Caco-2 (cell line): ENCODE results near the gene SLC11A1. TPM values are rescaled to one million over a fixed set of nuclear protein-coding genes. Genes with fewer than 3 reads are reported as not detected.
A peak's percentile ranks its signal among the peaks of the same experiment; 100 is the strongest.

Experiments used
- Bru-seq: library from RNA; stranded (reverse); fragments of 400-500 nt; gene quantifications from one replicate; lab custom pipeline; 2021; lab: Mats Ljungman, UMichigan
- BruChase-seq, 2 experiments: library from RNA; stranded (reverse); fragments of 400-500 nt; gene quantifications; one replicate each; lab custom pipeline; 2021; lab: Mats Ljungman, UMichigan
- BruUV-seq: library from RNA; stranded (reverse); fragments of 400-500 nt; replicated peaks from 2 replicates; lab custom pipeline; 2021; lab: Mats Ljungman, UMichigan
- CTCF ChIA-PET: fragments of 300-600 bp; sonication (Branson Sonifier 250); formaldehyde crosslinking; loops from one replicate; lab custom pipeline; 2022; ENCODE audit warnings: antibody characterized with exemption; lab: Charles Lee
- POLR2A ChIA-PET: fragments of 300-600 bp; sonication (Branson Sonifier 250); formaldehyde crosslinking; loops from one replicate; lab custom pipeline; 2022; ENCODE audit warnings: antibody characterized with exemption; lab: Charles Lee
- DNase-seq, 2 experiments: peaks; one replicate each; pipeline versions ENCODE4 v3.0.0 to v3.0.0-alpha.2; 2020 to 2022
- H3K27me3 ChIP-seq: replicated peaks from 2 replicates; pipeline ENCODE4 v1.6.0; 2011; ENCODE audit warnings: low read length; ENCODE audit not compliant: control insufficient read depth, insufficient read depth
- H3K36me3 ChIP-seq: 2 replicates; pipeline ENCODE4 v1.5.1; 2011; ENCODE audit warnings: low read length; ENCODE audit not compliant: control insufficient read depth, insufficient read depth
- H3K4me1 ChIP-seq: fragments of 250-450 bp; sonication (Bioruptor Pico); 2 replicates; pipeline ENCODE4 v1.5.1; 2020; ENCODE audit warnings: mild to moderate bottlenecking
- H3K4me3 ChIP-seq: 2 replicates; pipeline ENCODE4 v1.5.1; 2011; ENCODE audit warnings: low read depth, mild to moderate bottlenecking, control low read depth, low read length
- H3K9me3 ChIP-seq: fragments of 250-450 bp; sonication (Bioruptor Pico); 2 replicates; pipeline ENCODE4 v1.5.1; 2020; ENCODE audit warnings: mild to moderate bottlenecking, moderate library complexity
- H3K27ac Mint-ChIP-seq: one replicate; pipeline ENCODE4 v1.8.0; 2022; ENCODE audit warnings: mixed read lengths; ENCODE audit not compliant: unreplicated experiment
- H3K27me3 Mint-ChIP-seq: one replicate; pipeline ENCODE4 v1.8.0; 2022; ENCODE audit warnings: mixed read lengths; ENCODE audit not compliant: insufficient read depth, unreplicated experiment
- H3K36me3 Mint-ChIP-seq: one replicate; pipeline ENCODE4 v1.8.0; 2022; ENCODE audit warnings: mild to moderate bottlenecking, mixed read lengths; ENCODE audit not compliant: insufficient read depth, unreplicated experiment
- H3K4me1 Mint-ChIP-seq: one replicate; pipeline ENCODE4 v1.8.0; 2022; ENCODE audit warnings: low read depth, mixed read lengths; ENCODE audit not compliant: unreplicated experiment
- H3K4me3 Mint-ChIP-seq: one replicate; pipeline ENCODE4 v1.8.0; 2022; ENCODE audit warnings: mild to moderate bottlenecking, moderate library complexity, mixed read lengths; ENCODE audit not compliant: unreplicated experiment
- H3K9me3 Mint-ChIP-seq: one replicate; pipeline ENCODE4 v1.8.0; 2022; ENCODE audit warnings: mixed read lengths; ENCODE audit not compliant: unreplicated experiment
- intact Hi-C: fragments of 100-400 bp; cut with micrococcal nuclease; formaldehyde crosslinking; loops from one replicate; pipeline ENCODE4 v1.10.0; 2022; ENCODE audit not compliant: unreplicated experiment
- long read RNA-seq: library from polyadenylated mRNA; stranded (forward); transcript quantifications from one replicate; pipeline ENCODE4 v2.0.0, GENCODE V29; 2022
- total RNA-seq: library from RNA; stranded (reverse); gene quantifications from 2 replicates; pipeline ENCODE4 v1.2.3, GENCODE V29; 2022
- TF ChIP-seq, protein P1 (sequence below), 2 experiments: fragments of 200-600 bp in 1 of 2; IDR thresholded peaks; 1 replicate in 1 of 2; 2 replicates in 1 of 2; pipeline versions ENCODE4 v1.5.1 to v1.8.0; 2011 to 2022; ENCODE audit warnings: antibody characterized with exemption in 1 of 2, control low read depth in 1 of 2, inconsistent platforms in 1 of 2, low read depth in 1 of 2, low read length in 1 of 2, mild to moderate bottlenecking in 1 of 2, moderate library complexity in 1 of 2; ENCODE audit not compliant: insufficient read depth in 1 of 2, severe bottlenecking in 1 of 2, unreplicated experiment in 1 of 2

Gene SLC11A1, protein sequence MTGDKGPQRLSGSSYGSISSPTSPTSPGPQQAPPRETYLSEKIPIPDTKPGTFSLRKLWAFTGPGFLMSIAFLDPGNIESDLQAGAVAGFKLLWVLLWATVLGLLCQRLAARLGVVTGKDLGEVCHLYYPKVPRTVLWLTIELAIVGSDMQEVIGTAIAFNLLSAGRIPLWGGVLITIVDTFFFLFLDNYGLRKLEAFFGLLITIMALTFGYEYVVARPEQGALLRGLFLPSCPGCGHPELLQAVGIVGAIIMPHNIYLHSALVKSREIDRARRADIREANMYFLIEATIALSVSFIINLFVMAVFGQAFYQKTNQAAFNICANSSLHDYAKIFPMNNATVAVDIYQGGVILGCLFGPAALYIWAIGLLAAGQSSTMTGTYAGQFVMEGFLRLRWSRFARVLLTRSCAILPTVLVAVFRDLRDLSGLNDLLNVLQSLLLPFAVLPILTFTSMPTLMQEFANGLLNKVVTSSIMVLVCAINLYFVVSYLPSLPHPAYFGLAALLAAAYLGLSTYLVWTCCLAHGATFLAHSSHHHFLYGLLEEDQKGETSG
- 0.12 and 0.32 TPM in 2 replicates for total RNA-seq
- percentile 20 among the genes with signal in this experiment for Bru-seq, nascent RNA
- BruChase-seq, experiment 1, labeled RNA remaining after a 2-hour chase, result percentile 9 among the genes with signal in this experiment
- BruChase-seq, experiment 2, labeled RNA remaining after a 6-hour chase, result not detected
- long read RNA-seq, partial matches to known transcripts, result 0 of 1 reads
- long read RNA-seq, other reads (novel, unspliced or antisense), result 1 of 1 reads

DNA sequence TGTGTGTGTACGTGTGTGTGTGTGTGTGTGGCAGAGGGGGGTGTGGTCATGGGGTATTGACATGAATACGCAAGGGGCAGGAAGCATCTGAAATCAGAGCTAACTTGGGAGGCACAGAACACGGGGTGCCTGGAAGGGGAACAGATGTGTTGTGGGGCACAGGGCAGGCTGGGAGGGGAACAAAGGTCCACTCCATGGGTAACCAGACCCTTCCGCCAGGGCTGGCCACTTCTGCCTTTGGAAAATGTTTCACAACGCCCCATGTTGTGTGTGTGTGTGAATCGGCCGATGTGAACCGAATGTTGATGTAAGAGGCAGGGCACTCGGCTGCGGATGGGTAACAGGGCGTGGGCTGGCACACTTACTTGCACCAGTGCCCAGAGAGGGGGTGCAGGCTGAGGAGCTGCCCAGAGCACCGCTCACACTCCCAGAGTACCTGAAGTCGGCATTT is at the start of gene SLC11A1:
Gene SLC11A1 (plus strand): TSS at position 358 of the 451 bp plus-strand sequence. CDS start 96 bp downstream, outside the sequence.
- intact Hi-C loops, result no loop called here
- H3K9me3 Mint-ChIP-seq, result no peaks in the 10 kb centered on the region
- ChIA-PET CTCF (no interaction called here), POLR2A (no interaction called here)
- no peaks in the 10 kb centered on the region for H3K27me3 Mint-ChIP-seq
- H3K36me3 Mint-ChIP-seq, result no peaks in the 10 kb centered on the region
- no TSS peak for BruUV-seq
- H3K27ac Mint-ChIP-seq, result no peak within 1 kb of the TSS
- Histone ChIP-seq H3K36me3 (no peaks in the 10 kb centered on the region), H3K4me1 (no peaks in the 10 kb centered on the region), H3K27me3 (no peaks in the 10 kb centered on the region), H3K4me3 (no peak within 1 kb of the TSS), H3K9me3 (no peaks in the 10 kb centered on the region)
- H3K4me1 Mint-ChIP-seq, result peaks cover 6% of the 10 kb centered on the region
- H3K4me3 Mint-ChIP-seq, result no peak within 1 kb of the TSS
- DNase-seq, result no peak
- TF ChIP-seq, protein P1, sequence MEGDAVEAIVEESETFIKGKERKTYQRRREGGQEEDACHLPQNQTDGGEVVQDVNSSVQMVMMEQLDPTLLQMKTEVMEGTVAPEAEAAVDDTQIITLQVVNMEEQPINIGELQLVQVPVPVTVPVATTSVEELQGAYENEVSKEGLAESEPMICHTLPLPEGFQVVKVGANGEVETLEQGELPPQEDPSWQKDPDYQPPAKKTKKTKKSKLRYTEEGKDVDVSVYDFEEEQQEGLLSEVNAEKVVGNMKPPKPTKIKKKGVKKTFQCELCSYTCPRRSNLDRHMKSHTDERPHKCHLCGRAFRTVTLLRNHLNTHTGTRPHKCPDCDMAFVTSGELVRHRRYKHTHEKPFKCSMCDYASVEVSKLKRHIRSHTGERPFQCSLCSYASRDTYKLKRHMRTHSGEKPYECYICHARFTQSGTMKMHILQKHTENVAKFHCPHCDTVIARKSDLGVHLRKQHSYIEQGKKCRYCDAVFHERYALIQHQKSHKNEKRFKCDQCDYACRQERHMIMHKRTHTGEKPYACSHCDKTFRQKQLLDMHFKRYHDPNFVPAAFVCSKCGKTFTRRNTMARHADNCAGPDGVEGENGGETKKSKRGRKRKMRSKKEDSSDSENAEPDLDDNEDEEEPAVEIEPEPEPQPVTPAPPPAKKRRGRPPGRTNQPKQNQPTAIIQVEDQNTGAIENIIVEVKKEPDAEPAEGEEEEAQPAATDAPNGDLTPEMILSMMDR (IDR thresholded peaks at IDR 0.05; ENCODE audit: insufficient read depth in 1 of 2, low read depth in 1 of 2, low read length in 1 of 2, severe bottlenecking in 1 of 2, unreplicated experiment in 1 of 2), result no peak

DNA sequence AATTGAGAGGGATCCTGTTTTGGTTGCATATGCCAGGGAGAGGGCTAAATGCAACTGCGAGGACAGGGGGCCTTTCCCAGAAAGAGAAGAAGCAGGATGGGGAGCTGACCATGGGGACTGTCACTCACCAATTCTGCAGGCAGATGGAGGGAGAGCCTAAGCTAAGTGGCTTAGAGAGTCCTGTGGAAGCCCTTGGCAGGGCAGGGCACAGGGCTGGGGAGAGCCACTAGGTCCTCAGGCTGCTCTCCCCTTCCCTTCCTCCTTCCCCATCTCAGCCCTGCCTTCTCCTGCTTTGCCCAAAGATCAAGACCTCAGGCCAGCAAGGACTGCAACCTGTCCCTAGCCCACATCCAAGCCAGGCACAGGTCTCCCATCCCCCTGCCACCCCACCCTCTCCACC is 49.8 kb upstream of the SLC11A1 start:
- Mint-ChIP-seq H3K9me3 (no peaks in the 10 kb centered on the region), H3K4me1 (peaks cover 6% of the 10 kb centered on the region), H3K4me3 (no peak overlapping the region), H3K27me3 (no peaks in the 10 kb centered on the region), H3K27ac (peak overlapping the region; percentile 65), H3K36me3 (no peaks in the 10 kb centered on the region)
- no peak for DNase-seq
- no TSS peak for BruUV-seq
- no peaks in the 10 kb centered on the region for H3K9me3 ChIP-seq
- intact Hi-C loops, result no loop called here
- H3K4me1 ChIP-seq, result peaks cover 6% of the 10 kb centered on the region
- peaks cover 2% of the 10 kb centered on the region; the same call in 1 of the 2 replicates for H3K36me3 ChIP-seq
- no peaks in the 10 kb centered on the region for H3K27me3 ChIP-seq
- POLR2A ChIA-PET, result interaction anchor here (0.6 kb wide), 1 partner anchor 1237 kb away, joined by 3 read pairs; no protein-coding TSS in a partner anchor
- no peak overlapping the region for H3K4me3 ChIP-seq
- TF ChIP-seq, protein P1 (IDR thresholded peaks at IDR 0.05; ENCODE audit: insufficient read depth in 1 of 2, low read depth in 1 of 2, low read length in 1 of 2, severe bottlenecking in 1 of 2, unreplicated experiment in 1 of 2), result no peak
- CTCF ChIA-PET, result no interaction called here
